ENCODE data around the gene ZNF280B.
"Not testable (repeated sequence)": the region's sequence is repeated elsewhere in the genome, so short reads cannot be mapped to it uniquely, and the experiment has no call there.

ZNF280B gene

DNA sequence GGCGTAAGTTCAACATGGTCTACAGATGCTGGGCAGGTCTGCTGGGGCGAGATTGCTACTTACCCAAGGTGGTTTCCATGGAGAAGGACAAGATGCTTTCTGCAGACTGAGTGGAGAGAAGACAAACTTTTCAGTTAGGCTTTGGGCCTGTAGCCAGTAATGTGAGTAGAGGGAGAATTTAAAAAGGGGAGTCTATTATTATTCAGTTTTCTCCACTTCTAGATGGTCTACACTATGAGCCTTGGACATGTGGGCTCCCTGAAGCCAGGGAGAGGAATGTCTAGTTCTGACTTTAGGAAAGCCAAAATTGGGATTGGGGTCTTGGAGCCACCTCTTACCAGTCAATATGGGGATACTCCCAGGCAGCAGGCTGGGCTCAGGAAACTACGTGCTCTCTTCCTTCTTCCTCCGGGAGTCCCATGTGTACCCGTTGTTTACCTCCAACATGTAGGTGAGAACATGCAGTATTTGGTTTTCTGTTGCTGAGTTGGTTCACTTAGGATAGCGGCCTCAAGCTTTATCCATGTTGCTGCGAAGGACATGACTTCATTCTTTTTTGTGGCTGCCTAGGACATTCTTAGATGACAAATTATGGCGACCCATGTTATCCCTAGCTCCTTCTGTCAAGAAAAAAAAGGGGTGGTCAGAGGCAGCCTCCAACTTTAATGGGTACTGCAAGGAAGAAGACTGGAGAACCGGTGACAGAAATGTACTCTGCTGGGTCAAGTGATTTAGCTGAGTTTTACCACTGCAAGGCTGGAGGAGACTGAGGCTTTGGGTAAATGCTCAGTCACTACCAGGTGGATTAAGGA, 26.3 kb upstream of the ZNF280B start:
- DNase-seq, result no peak

DNA sequence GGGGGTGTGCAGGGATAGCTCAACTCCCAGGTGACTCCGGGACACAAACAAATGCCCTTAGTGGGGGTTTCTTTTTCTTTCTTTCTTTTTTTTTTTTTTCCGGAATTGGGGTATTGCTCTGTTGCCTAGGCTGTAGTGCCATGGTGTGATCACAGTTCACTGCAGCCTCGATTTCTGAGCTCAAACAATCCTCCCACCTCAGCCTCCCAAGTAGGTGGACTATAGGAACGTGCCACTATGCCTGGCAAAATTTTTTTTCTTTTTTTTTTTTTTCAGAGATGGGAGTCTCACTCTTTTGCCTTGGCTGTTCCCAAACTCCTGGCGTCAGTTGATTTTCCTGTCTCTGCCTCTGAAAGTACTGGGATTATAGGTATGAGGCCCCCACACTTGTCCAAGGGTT, 25.3 kb upstream of the ZNF280B start:
- DNase-seq, result no peak

DNA sequence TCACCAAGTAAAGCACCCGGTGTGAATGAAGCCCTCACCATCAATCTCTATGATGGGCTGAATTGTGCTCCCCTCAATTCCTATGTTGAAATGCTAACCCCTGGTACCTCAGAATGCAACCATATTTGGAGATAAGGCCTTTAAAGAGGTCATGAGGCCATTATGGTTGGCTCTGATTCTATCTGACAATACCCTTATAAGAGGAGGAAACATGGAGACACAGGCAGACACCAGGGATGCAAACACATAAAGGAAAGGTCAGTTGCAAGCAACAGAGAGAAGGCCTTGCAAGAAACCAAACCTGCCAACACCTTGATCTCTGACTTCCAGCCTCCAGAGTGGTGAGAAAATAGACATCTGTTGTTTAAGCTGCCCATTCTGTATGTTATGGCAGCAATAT, 24.9 kb upstream of the ZNF280B start:
- DNase-seq, result no peak

DNA sequence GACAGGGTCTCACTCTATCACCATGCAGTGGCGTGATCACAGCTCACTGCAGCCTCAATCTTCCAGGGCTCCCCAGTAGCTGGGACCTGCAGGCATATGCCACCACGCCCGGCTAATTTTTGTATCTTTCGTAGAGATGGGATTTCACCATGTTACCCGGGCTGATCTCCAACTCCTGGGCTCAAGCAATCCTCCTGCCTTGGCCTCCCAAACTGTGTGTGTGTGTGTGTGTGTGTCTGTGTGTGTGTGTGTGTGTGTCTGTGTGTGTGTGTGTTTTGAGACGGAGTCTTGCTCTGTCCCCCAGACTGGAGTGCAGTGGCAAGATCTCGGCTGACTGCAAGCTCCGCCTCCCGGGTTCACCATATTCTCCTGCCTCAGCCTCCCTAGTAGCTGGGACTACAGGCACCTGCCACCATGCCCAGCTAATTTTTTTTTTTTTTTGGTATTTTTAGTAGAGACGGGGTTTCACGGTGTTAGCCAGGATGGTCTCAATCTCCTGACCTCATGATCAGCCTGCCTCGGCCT, 24.1 kb upstream of the ZNF280B start:
- DNase-seq, result not testable (repeated sequence)

DNA sequence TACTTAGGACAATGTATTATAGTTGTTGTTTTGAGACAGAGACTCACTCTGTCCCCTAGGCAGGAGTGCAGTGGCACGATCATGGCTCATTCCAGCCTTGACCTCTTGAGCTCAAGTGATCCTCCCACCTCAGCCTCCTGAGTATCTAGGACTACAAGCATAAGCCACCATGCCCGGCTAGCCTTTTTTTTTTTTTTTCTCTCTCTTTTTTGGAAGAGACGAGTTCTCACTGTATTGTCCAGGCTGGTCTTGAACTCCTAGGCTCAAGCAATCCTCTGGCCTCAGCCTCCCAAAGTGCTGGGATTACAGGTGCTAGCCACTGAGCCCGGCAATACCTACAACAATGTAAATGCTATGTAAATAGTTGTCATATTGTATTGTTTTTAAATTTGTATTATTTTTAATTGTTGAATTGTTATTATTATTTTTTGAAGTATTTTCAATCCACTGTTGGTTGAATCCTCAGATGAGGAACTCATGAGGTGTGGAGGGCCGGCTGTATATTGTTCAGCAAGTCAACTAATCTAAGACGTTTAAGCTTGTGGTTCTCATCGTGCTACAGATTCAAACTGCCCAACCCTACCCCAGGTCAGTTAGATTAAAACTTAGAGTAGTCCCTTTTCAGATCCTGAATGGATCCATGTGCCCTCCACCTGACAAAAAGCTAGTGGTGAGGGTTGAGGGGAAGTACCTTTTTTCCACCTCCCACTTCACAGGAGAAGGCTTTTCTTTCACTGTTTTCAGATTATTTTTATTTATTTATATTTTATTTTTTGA, 23.4 kb upstream of the ZNF280B start:
- no peak for DNase-seq

DNA sequence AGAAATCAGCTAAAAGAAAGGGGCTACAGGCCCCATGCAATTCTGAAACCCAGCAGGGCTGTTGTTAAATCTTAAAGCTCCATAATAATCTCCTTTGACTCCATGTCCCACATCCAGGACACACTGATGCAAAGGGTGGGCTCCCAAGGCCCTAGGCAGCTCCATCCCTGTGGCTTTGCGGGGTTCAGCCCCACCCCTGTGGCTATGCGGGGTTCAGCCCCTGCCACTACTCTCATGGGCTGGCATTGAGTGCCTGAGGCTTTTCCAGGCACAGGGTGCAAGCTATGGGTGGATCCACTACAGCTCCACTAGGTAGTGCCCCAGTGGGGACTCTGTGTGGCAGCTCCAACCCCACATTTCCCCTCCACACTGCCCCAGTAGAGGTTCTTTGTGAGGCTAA, 20.2 kb upstream of the ZNF280B start:
- no peak for DNase-seq

DNA sequence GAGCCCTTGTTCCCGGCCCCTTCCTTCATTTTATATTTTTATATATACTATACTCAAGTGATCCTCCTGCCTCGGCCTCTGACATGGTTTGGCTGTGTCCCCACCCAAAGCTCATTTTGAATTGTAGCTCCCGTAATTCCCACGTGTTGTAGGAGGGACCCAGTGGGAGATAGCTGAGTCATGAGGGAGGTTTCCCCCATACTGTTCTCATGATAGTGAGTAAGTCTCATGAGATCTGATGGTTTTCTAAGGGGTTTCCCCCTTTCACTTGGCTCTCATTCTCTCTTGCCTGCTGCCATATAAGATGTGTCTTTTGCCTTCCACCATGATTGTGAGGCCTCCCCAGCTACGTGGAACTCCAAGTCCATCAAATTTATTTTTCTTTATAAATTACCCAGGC, 18.8 kb upstream of the ZNF280B start:
- DNase-seq, result no peak

DNA sequence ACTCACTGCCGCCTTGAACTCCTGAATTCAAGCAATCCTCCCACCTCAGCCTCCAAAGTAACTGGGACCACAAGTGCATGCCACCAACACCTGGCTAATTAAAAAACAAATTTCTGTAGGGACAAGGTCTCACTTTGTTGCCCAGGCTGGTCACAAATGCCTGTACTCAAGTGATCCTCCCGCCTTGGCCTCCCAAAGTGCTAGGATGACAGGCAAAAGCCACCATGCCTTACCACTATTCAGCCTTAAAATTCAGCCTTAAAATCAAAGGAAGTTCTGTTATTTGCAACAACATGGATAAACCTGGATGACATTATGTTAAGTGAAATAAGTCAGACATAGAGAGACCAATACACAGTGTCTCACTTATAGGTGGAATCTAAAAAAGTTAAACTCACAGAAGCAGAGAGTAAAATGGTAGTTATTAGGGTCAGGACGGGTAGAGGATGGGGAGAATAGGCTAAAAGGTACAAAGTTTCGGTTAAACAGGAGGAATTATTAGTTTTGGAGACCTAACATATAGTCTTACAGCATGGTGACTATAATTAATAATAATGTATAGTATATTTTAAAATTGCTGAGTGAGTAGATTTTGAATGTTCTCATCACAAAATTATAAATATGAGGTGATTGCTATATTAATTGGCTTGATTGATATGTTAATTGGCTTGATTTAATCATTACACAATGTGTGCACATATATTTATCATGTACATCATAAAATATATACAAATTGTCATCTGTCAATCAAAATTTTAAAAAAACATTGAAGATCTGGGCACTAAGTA, 17.8 kb upstream of the ZNF280B start:
- DNase-seq, result no peak

DNA sequence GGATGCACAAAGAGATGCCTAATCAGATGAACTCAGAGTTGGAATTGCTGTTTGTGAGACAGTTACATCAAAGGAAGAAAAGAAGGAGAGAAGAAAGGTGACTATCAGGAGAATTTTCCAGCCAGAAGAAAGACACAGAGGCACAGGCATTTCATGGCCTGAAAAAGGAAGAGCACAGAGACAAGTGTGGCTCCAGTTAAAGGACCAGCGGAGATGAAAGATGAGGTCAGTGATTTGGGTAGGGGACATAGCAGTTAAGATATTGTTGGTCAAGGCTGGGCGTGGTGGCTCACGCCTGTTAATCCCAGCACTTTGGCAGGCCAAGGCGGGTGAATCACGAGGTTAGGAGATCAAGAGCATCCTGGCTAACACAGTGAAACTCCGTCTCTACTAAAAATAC, 15.0 kb upstream of the ZNF280B start:
- no peak for DNase-seq

DNA sequence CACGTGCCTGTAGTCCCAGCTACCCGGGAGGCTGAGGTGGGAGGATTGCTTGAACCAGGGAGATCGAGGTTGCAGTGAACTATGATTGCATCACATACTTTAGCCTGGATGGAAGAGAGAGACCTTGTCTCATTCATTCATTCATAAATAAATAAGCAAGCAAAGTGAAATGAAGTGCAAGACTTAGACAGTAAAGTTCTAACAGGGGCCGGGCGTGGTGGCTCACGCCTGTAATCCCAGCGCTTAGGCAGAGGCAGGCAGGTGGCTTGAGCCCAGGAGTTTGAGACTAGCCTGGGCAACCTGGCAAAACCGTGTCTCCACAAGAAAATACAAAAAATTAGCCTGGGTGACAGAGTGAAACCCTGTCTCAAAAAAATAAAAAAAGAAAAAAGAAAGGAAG, 13.1 kb upstream of the ZNF280B start:
- DNase-seq, result no peak

DNA sequence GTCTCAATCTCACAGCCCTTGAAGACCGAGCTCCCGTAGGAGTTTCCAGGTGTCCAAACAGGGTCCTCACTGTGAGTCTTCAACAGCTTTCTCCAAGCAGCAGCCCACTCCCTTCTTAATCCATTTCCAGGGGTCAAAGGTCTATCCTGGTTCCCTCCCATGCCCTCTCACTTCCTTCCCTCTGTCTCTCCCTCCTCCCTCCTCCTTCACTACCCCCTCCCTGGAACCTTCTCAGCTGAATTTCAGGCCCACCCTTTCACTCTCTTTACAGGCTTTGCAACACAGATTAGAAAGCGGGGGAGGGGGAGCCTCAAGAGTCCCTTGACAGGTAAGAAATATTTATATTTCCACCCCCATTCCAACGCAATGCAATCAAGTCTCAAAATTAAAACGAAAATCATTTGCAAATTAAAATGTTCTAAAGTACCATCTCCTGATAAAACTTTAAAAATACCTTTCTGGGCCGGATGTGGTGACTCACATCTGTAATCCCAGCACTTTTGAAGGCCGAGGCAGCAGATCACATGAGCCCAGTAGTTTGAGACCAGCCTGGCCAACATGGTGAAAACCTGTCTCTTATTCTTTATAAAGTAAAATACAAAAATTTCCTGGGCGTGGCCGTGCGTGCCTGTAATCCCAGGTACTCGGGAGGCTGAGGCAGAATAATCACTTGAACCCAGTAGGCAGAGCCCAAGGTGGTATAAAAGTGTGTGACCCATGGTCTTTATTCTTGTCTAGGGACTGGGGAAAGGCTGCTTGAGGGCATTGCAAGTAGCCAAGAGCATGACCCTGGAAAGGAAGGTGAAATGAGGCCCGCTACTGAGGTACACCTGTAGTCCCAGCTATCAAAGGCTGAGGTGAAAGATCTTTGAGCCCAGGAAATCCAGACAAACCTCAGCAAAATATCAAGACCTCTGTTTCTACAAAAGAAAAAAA, 12.4 kb upstream of the ZNF280B start:
- no peak for DNase-seq

DNA sequence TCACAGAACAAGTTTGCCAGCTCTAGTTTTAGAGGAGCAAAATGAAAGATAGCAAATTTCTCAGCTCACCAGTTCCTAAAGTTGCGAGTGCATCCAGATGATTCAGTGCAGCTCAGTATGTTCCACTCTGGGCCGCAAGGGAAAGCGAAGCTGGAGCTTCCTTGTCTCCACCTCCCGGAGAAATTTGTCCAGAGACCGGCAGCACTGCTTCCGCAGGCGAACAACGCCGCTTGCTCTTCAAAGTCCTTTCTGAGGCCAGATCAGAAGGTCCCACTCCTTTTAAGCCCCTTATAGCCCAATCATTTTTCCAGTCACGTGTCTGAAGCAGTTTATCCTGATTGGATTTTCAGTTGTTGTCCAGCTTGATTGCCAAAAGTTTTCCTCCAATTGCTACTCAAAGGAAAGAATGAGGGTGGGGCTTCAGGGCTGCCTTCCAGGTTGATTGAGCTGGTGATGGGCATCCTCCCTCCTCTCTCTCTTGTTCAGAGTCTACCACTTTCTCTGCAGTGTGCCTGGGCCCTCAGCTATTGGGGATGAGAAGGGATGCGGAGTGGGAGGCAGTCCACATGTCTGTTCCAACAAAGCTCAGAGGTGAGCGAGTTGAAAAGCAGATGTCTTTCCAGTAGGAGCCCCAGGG, 11.6 kb upstream of the ZNF280B start, which contains the start of gene ZNF280A:
ZNF280A (minus strand) TSS at position 251 of the 637 bp plus-strand sequence. CDS start 4,640 bp downstream, outside the sequence.
- DNase-seq, result no peak

DNA sequence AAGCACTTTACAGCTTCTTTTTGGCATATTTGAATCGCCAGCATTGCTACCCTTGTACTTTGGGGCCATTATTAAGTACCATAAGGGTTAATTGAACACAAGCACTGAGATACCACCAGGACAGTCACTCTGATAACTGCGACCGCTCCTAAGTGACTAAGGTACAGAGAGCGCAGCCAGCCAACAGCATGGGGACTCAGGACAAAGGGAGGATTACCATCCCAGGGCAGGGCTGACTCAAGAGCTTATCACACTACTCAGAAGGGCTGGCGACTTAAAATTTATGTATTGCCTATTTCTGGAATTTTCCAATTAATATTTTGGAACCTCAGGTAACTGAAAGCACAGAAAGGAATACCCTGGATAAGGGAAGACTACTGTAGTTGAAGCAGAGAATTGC, 11.0 kb upstream of the ZNF280B start:
- DNase-seq, result no peak

DNA sequence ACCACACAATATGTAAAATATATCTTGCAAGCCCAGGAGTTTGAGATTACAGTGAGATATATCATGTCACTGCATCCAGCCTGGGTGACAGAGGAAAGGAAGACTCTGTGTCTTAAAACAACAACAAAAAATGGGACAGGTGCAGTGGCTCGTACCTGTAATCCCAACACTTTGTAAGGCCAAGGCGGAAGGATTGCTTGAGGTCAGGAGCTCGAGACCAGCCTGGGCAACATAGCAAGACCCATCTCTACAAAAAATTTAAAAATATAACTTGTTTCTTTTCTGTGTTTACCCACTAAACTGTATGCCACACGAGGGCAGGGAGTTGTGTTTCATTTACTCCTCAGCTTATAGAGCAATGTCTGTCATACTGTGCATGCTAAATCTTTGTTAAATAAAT, 8.4 kb upstream of the ZNF280B start:
- DNase-seq, result no peak

DNA sequence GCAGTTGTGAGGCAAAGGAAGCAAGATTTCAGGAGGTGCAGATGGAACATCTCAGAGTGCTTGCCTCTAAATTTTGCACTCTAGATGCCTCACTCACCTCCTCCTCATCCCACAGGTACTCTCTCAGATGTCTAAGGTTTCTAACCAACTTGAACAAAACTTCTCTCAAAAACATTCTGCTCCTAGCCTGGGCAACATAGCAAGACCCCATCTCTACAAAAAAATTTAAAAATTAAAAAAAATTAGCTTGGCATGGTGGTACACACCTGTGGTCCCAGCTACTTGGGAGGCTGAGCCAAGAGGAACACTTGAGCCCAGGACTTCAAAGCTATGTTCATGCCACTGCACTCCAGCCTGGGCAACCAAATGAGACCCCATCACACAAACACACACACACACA, 7.3 kb upstream of the ZNF280B start:
- no peak for DNase-seq

DNA sequence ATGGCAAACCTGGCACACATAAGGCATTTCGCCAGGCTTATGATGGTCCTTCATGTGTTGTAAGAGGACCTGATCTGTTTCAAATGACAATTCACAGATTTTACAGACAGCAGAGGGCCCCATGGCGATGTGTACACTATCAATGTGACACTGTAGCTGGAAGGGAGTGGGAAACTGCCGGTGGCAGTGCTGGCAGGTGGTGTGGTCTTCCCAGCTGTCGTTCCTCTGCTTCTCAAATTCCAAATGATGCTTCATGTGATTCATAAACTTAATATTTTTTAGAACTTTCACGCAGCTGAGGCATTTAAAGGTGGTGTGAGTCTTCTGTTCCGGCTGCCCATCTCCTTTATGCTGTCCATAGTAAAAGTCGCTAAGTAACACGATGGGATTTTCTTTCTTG, 5.9 kb upstream of the ZNF280B start:
- DNase-seq, result not testable (repeated sequence)

DNA sequence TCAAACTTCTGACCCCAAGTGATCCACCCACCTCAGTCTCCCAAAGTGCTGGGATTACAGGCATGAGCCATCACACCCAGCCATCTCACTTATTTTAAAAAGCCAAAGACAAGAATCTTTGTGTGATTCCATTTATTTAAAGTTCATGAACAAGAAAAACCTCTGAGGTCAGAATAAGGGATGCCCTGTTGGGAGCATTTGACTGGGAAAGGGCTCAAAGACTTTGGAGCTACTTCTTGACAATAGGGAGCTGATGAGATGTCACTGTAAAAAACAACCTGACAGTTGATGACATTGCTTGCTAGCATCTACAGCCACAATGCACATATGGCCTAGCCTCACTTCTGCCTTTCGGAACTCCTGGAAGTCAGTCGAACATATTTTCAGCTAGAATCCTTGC, 5.1 kb upstream of the ZNF280B start:
- DNase-seq, result no peak

DNA sequence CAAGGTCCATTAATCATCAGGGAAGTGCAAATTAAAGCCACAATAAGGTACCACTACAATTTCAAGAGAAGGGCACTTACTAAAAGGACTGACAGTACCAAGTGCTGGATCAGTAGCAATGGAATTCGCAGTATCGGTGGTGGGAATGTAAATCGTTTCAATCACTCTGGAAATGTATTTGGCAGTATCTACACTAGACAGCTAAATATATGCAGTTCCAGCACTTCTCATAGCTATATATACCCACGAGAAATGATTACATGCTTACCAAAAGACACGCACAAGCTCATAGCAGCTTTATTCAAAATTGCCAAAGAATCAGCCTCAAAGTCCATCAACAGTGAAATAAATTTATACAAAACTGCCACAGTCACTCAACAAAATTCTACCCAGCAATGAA, 4.4 kb upstream of the ZNF280B start:
- no peak for DNase-seq

DNA sequence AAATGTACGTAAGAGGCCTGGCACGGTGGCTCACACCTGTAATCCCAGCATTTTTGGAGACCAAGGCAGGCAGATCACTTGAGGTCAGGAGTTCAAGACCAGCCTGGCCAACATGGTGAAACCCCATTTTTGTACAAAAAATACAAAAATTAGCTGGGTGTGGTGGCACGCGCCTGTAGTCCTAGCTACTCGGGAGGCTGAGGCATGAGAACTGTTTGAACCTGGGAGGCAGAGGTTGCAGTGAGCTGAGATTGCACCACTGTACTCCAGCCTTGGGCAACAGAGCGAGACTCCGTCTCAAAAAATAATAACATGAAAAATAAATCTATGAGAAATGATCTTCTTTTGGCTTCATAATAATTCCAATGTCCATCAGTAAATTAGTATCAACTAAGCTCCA, 2.3 kb upstream of the ZNF280B start:
- not testable (repeated sequence) for DNase-seq

DNA sequence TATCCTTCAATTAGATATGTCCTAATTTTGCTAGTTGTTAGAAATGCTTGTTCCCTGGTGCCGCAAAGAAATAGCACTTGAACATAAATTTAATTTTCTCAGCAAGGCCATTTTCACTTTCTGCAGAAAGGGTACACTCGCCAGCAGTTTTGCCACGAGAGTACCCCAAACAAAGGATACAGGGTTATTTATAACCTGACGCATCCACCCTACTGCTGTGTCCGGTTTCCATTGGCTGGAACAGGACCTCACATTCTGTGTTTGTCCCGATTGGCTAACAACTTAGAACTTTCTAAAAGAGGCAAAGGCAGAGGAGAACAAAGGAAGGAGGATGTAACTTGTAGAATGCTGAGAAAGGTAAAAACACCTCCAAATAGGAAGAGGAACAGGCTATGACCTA, 1.4 kb upstream of the ZNF280B start:
- not testable (repeated sequence) for DNase-seq

DNA sequence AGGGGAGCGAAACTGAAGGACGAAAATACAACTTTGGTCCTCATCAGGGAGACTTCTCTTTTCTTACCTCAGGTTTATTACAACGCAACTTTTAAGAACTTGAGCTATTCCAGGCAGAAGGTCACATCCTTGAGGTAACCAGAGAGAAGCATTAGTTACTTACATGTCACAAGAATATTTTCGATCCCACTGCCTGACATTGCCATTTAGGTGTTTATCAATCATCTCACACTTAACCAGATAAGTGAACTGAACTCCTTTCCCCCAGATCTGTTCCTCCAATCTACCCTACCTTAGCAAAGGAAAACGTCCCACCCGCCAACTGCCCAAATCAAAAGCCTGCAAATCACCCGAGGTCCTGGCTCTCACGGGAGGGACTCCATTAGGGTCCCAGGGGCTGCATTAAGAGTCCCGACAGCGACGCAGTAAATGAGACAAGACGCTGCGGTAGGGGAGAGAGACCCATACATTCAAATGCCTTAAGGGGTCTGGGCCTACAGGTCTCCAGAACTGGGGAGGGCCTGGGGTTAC, 734 bp downstream of the ZNF280B start:
- DNase-seq, result no peak
